RPMI7951 (cell line): Measurements from ENCODE around the gene LYZL6. TPM values are rescaled to one million over a fixed set of nuclear protein-coding genes. Genes with fewer than 3 reads are reported as not detected.

ENCODE experiments used
- total RNA-seq: library from RNA; depleted of rRNA; stranded (reverse); fragments of >200 nt; shearing (Covaris generic); gene quantifications from 2 replicates; pipeline ENCODE4 v1.2.3, GENCODE V29; 2014; rRNA removed

LYZL6 gene
- total RNA-seq, 1 experiment from 2014 or later = not detected

Other genes starting within 250 kb of the LYZL6 start
- gene RASL10B, start 212.1 kb downstream of the LYZL6 start, total RNA-seq = 1.1 and 1.6 TPM in 2 replicates
- not detected in 2 replicates for gene GAS2L2, start 190.5 kb downstream of the LYZL6 start, total RNA-seq
- gene C17orf50, start 182.8 kb downstream of the LYZL6 start, total RNA-seq = not detected in 2 replicates
- not detected in 2 replicates for gene MMP28, start 148.1 kb downstream of the LYZL6 start, total RNA-seq
- 14.0 and 15.3 TPM in 2 replicates for gene TAF15, start 134.2 kb downstream of the LYZL6 start, total RNA-seq
- not detected in 2 replicates for gene HEATR9, start 74.8 kb downstream of the LYZL6 start, total RNA-seq
- 2.7 and 4.0 TPM in 2 replicates for gene CCL5, start 63.4 kb downstream of the LYZL6 start, total RNA-seq
- gene RDM1, start 12.9 kb downstream of the LYZL6 start, total RNA-seq = 0.96 and 2.4 TPM in 2 replicates
- not detected in 2 replicates for gene CCL16, start 37.8 kb upstream of the LYZL6 start, total RNA-seq
- gene CCL14, start 43.0 kb upstream of the LYZL6 start, total RNA-seq = not detected in 2 replicates
- not detected in 2 replicates for gene CCL15, start 57.8 kb upstream of the LYZL6 start, total RNA-seq
- not detected in 2 replicates for gene CCL23, start 74.3 kb upstream of the LYZL6 start, total RNA-seq
- not detected in 2 replicates for gene CCL18, start 120.6 kb upstream of the LYZL6 start, total RNA-seq
- 0.96 TPM in 1 of 2 replicates, not detected in the other for gene CCL3, start 146.4 kb upstream of the LYZL6 start, total RNA-seq
- gene CCL4, start 160.1 kb upstream of the LYZL6 start, total RNA-seq = not detected in 2 replicates
- 1.1 TPM in 1 of 2 replicates, not detected in the other for gene TBC1D3B, start 232.9 kb upstream of the LYZL6 start, total RNA-seq